HG03280 (cell line): ENCODE results near the gene SERPINA10.
"Not testable (repeated sequence)": the region's sequence is repeated elsewhere in the genome, so short reads cannot be mapped to it uniquely, and the experiment has no call there.

Experiments used
- ATAC-seq: cut with Tn5 transposase; IDR thresholded peaks from one replicate; pipeline ENCODE4 v1.9.1; 2021; ENCODE audit warnings: mild to moderate bottlenecking, moderate library complexity; ENCODE audit not compliant: unreplicated experiment

SERPINA10 gene

DNA sequence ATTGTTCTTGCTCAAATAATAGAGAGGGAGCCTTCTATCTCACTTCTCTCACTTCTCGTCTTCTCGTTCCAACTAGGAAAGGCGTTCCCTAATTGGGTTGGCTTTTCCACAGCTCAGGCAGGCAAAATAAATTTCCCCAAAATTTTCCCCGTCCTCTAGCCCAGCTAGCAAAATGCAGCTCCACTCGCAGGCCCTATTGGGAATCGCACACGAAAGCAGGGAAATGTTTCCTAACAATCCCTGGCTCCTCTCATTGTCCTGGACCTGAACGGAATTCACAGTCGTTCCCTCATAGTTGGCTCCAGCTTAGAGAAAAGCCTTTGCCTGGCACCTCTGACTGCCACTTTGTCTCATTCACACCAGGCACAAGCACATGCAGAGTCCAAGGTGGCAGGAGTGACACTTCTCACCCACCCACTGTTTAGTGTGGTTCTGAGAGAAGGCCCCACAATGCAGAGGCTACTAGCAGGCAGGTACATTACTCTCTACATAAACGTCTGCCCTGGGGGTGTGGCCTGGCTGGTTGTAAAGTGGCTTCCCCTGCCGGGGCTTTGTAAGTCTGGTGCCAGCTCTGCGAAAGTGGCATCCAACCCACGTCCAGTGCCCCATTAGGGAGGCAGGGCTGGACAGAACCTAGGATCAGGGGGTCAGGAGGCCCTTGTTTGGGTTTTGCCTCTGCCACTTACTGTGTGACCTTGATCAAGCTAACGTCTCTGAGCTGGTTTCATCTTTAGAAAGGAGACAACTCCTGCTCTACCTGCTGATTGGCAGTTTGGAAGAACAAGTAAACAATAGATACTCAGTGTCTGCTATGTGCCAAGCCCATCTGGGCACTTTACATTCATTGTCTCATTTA, 4.2 kb downstream of the SERPINA10 start:
- no peak for ATAC-seq

- ATAC-seq, result no peak
Measured at GRCh38 chr14:94285158-94285557, 7.9 kb downstream of the SERPINA10 start.

- no peak for ATAC-seq
Measured at GRCh38 chr14:94284221-94284620, 8.8 kb downstream of the SERPINA10 start.

DNA sequence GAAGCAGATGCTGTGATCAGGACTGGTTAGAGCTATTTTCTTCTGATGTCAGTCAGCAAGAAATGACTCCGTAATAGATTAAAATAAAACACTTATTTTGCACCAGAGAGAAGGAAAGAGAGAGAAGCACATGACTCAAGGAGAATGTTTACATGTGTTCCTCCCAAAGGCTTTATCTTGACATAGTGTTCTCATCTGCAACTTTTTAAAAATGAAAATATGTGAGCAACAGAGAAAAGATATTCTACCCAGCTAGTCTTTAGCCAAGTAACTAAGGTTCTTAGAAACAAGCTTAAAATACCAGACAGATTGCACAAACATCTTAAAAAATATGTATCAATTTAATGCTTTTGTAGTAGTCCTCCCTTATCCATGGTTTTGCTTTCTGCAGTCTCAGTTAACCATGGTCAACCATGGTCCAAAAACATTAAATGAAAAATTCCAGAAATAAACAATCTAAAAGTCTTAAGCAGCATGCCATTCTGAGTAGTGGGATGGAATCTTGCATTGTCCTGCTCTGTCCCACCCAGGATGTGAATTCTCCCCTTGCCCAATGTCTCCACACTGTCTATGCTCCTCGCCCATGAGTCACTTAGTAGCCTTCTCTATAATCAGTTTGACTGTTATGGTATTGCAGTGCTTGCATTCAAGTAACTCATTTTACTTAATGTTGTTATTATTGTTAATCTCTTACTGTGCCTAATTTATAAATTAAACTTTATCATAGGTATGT, 9.9 kb downstream of the SERPINA10 start:
- no peak for ATAC-seq

DNA sequence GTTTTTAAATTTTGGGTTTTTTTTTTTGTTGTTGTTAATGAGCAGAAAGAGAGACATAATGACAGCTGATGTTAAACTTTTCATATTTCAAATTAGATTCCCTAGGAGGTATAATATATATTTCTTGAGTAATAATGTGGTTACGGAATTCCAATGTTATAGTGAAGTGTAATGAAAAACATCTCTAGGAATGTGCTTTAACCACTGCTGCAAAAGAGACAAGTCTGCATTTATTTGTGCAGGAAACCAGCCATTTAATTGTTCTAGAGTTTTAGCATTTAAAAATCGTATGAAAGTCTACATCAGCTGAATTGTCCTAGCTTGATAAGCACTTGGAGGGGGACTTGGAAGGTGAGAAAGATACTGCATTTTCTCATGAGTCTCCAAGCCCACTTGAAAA, 14.3 kb downstream of the SERPINA10 start:
- no peak for ATAC-seq

DNA sequence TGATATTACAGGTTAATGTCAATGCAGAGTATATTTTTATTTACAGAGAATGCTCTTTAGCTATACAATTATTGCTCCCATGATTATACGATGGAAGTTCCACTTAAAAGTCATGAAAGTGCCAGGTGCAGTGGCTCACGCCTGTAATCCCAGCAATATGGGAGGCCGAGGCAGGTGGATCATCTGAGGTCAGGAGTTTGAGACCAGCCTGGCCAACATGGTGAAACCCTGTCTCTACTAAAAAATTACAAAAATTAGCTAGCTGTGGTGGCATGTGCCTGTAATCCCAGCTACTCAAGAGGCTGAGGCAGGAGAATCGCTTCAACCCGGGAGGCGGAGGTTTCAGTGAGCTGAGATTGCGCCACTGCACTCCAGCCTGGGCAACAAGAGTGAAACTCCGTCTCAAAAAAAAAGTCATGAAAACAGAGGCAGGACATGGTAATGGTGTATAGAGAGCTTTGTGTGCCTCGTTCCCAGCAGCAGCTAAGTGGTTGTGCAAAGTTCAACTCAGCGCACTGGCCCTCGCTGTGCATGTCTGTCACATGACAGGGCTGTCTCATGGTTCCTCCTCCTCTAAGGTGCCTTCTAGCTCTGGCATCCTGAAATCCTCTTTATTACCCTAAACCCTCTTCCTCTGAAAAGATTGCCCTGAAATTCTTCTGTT, 16.0 kb downstream of the SERPINA10 start:
- ATAC-seq, result not testable (repeated sequence)

GRCh38 chr14:94269156-94269555, 23.9 kb downstream of the SERPINA10 start:
- ATAC-seq, result no peak

GRCh38 chr14:94268582-94268981, 24.5 kb downstream of the SERPINA10 start:
- ATAC-seq, result not testable (repeated sequence)

- ATAC-seq, result no peak
Measured at GRCh38 chr14:94267352-94267751, 25.7 kb downstream of the SERPINA10 start.

DNA sequence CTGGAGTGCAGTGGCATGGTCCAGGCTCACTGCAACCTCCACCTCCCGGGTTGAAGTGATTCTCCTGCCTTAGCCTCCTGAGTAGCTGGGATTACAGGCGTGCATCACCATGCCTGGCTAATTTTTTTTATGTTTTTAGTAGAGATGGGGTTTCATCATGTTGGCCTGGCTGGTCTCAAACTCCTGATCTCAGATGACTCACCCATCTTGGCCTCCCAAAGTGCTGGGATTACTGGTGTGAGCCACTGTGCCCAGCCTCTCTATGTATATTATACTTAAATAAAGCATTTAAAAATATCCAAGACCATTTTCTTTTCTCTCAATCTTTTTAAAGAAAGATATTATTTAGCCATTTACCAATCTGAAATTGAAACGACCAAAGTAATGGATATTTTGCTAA, 28.9 kb downstream of the SERPINA10 start:
- ATAC-seq, result not testable (repeated sequence)

- ATAC-seq, result no peak
Measured at GRCh38 chr14:94244182-94244581, 48.9 kb downstream of the SERPINA10 start.

DNA sequence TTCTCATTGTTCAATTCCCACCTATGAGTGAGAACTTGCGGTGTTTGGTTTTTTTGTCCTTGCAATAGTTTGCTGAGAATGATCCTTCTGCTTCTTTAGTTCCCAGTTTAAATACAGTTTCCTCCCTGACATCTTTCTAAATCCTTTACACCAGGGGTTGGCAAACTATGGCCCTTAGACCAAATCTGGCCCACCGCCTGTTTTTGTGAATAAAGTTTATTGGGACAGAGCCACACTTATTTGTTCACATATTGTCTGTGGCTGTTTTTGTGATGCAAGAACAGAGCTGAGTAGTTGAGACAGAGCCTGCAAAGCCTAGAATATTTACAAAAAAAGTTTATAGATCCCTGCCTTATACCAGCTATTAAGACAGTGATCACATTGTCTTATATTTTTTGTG, 53.7 kb downstream of the SERPINA10 start:
- no peak for ATAC-seq

- ATAC-seq, result no peak
Measured at GRCh38 chr14:94237983-94238382, 55.1 kb downstream of the SERPINA10 start.

GRCh38 chr14:94237046-94237445, 56.0 kb downstream of the SERPINA10 start:
- no peak for ATAC-seq
